Endodermal cell (in vitro differentiated cells): ENCODE data around the gene PTPRE. TPM values are rescaled to one million over a fixed set of nuclear protein-coding genes. Genes with fewer than 3 reads are reported as not detected.

ENCODE experiments used
- DNase-seq: peaks from one replicate; pipeline ENCODE4 v3.0.0-alpha.2; 2017
- H3K27ac ChIP-seq: 2 replicates; pipeline ENCODE4 v1.5.1; 2013; ENCODE audit warnings: mild to moderate bottlenecking, low read depth, low read length, moderate library complexity
- H3K27me3 ChIP-seq: 2 replicates; pipeline ENCODE4 v1.6.1; 2013; ENCODE audit warnings: mild to moderate bottlenecking, low read length, moderate library complexity; ENCODE audit not compliant: insufficient read depth, control insufficient read depth, poor library complexity, severe bottlenecking
- H3K36me3 ChIP-seq: 2 replicates; pipeline ENCODE4 v1.7.0; 2013; ENCODE audit warnings: mild to moderate bottlenecking, low read length, moderate library complexity; ENCODE audit not compliant: control insufficient read depth, insufficient read depth
- H3K4me1 ChIP-seq: one replicate; pipeline ENCODE4 v1.7.0; 2013; ENCODE audit warnings: low read length; ENCODE audit not compliant: control insufficient read depth, insufficient read depth
- H3K4me3 ChIP-seq: 2 replicates; pipeline ENCODE4 v1.5.1; 2013; ENCODE audit warnings: mild to moderate bottlenecking, low read length, moderate library complexity
- H3K9ac ChIP-seq: 2 replicates; pipeline ENCODE4 v1.6.1; 2013; ENCODE audit warnings: mild to moderate bottlenecking, low read length, moderate library complexity; ENCODE audit not compliant: poor library complexity, severe bottlenecking; ENCODE audit errors: extremely low read depth
- H3K9me3 ChIP-seq: 2 replicates; pipeline ENCODE4 v1.6.1; 2013; ENCODE audit warnings: mild to moderate bottlenecking, low read length, moderate library complexity; ENCODE audit not compliant: control insufficient read depth
- H3K27ac Mint-ChIP-seq: 2 replicates; pipeline ENCODE4 v1.8.0; 2020; ENCODE audit warnings: mixed read lengths
- H3K27me3 Mint-ChIP-seq: 2 replicates; pipeline ENCODE4 v1.8.0; 2021; ENCODE audit warnings: mild to moderate bottlenecking, mixed read lengths; ENCODE audit not compliant: insufficient read depth
- H3K36me3 Mint-ChIP-seq: 2 replicates; pipeline ENCODE4 v1.8.0; 2020; ENCODE audit warnings: low read depth, mixed read lengths
- H3K4me1 Mint-ChIP-seq: 2 replicates; pipeline ENCODE4 v1.8.0; 2020; ENCODE audit warnings: mixed read lengths
- H3K4me3 Mint-ChIP-seq: 2 replicates; pipeline ENCODE4 v1.8.0; 2020; ENCODE audit warnings: mild to moderate bottlenecking, moderate library complexity, mixed read lengths
- H3K9me3 Mint-ChIP-seq: 2 replicates; pipeline ENCODE4 v1.8.0; 2020; ENCODE audit warnings: mild to moderate bottlenecking, mixed read lengths
- CTCF ChIP-seq: fragments of 200-600 bp; sonication (generic); conservative IDR thresholded peaks from 2 replicates; pipeline ENCODE4 v1.5.0; 2021; ENCODE audit warnings: antibody characterized with exemption, mild to moderate bottlenecking
- WGBS, 2 experiments: methylation state at CpG; one replicate each; pipeline versions ENCODE4 v1.1.5 to v1.1.7; 2013; ENCODE audit warnings: missing lambda C conversion rate in 2 of 2, mixed read lengths in 1 of 2; ENCODE audit not compliant: insufficient coverage in 1 of 2, insufficient read length in 1 of 2; 5-methylcytosine and 5-hydroxymethylcytosine counted together
- total RNA-seq, 2 donors: library from RNA; stranded (reverse); fragmentation: NEBNext Ultra II Directional in 1 of 2; extraction: Animal tissue kit (Norgen Biotek cat#: 25700) in 1 of 2; gene quantifications; 2 replicates in 1 of 2; 3 replicates in 1 of 2; pipeline ENCODE4 v1.2.1, GENCODE V29; 2021

PTPRE gene
- total RNA-seq, 2 donors from 2014 or later: 0.75 to 3.0 TPM

DNA sequence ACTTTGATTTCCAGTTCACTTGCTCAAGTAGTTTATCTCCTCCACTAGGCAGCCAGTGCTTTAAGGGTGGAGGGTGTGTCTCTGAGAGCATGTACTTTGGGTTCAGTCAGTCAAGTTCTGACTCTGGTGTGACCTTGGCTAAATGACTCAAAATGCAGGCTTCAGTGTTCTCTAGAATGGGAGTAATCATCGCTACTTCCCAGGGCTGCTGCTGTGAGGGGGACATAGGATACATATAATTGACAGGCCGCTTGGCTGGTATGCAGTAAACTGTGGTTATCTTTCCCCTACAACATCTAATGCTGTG lies 3.5 kb downstream of the PTPRE start:
- H3K36me3 Mint-ChIP-seq: no peaks in the 10 kb centered on the region
- H3K9me3 Mint-ChIP-seq: no peaks in the 10 kb centered on the region
- H3K36me3 ChIP-seq: no peaks in the 10 kb centered on the region
- DNase-seq: no peak
- TF ChIP-seq CTCF: no peak
- WGBS, 2 experiments: 81 to 100% methylated on average over 2 of the region's 2 CpGs
- H3K9ac ChIP-seq: no peak overlapping the region
- H3K4me3 ChIP-seq: no peak overlapping the region
- H3K9me3 ChIP-seq: no peaks in the 10 kb centered on the region
- peaks cover 38% of the 10 kb centered on the region for H3K27me3 ChIP-seq
- H3K4me1 ChIP-seq: no peaks in the 10 kb centered on the region
- no peak overlapping the region for H3K4me3 Mint-ChIP-seq
- H3K27ac ChIP-seq: no peak overlapping the region
- peaks cover 6% of the 10 kb centered on the region for H3K4me1 Mint-ChIP-seq
- H3K27me3 Mint-ChIP-seq: peaks cover 40% of the 10 kb centered on the region
- H3K27ac Mint-ChIP-seq: no peak overlapping the region

GRCh38 chr10:127911218-127911866 lies 4.4 kb downstream of the PTPRE start:
- Histone ChIP-seq H3K27ac (no peak overlapping the region), H3K4me1 (no peaks in the 10 kb centered on the region), H3K27me3 (peaks cover 36% of the 10 kb centered on the region), H3K36me3 (no peaks in the 10 kb centered on the region), H3K4me3 (no peak overlapping the region), H3K9me3 (no peaks in the 10 kb centered on the region), H3K9ac (no peak overlapping the region)
- H3K4me1 Mint-ChIP-seq: peaks cover 6% of the 10 kb centered on the region
- no peaks in the 10 kb centered on the region for H3K36me3 Mint-ChIP-seq
- no peaks in the 10 kb centered on the region for H3K9me3 Mint-ChIP-seq
- DNase-seq: peak; percentile 31
- H3K27me3 Mint-ChIP-seq: peaks cover 37% of the 10 kb centered on the region
- no peak overlapping the region for H3K4me3 Mint-ChIP-seq
- no peak overlapping the region for H3K27ac Mint-ChIP-seq
- TF ChIP-seq CTCF: no peak
- 87 to 88% methylated on average over 5 to 9 of the region's 10 CpGs for WGBS, 2 experiments

- no peaks in the 10 kb centered on the region for H3K9me3 Mint-ChIP-seq
- peaks cover 6% of the 10 kb centered on the region for H3K4me1 Mint-ChIP-seq
- Histone ChIP-seq H3K27ac (no peak overlapping the region), H3K27me3 (peaks cover 36% of the 10 kb centered on the region), H3K4me3 (no peak overlapping the region), H3K9me3 (no peaks in the 10 kb centered on the region), H3K4me1 (no peaks in the 10 kb centered on the region), H3K36me3 (no peaks in the 10 kb centered on the region), H3K9ac (no peak overlapping the region)
- peaks cover 35% of the 10 kb centered on the region for H3K27me3 Mint-ChIP-seq
- WGBS, 2 experiments: 80 to 95% methylated on average over 2 to 4 of the region's 4 CpGs
- no peak for DNase-seq
- no peak overlapping the region for H3K27ac Mint-ChIP-seq
- H3K4me3 Mint-ChIP-seq: no peak overlapping the region
- no peaks in the 10 kb centered on the region for H3K36me3 Mint-ChIP-seq
- no peak for TF ChIP-seq CTCF
These were observed 5.0 kb downstream of the PTPRE start for GRCh38 chr10:127911867-127912257.
